CD4-positive, alpha-beta T cell treated with Interleukin-15 for 4 hours (primary cell): ENCODE measurements around the gene DNAJB2.
A peak's percentile ranks its signal among the peaks of the same experiment; 100 is the strongest.
"Not testable (repeated sequence)": the region's sequence is repeated elsewhere in the genome, so short reads cannot be mapped to it uniquely, and the experiment has no call there.

Source experiments
- DNase-seq: peaks from one replicate; pipeline ENCODE4 v3.0.0-alpha.2; 2020; ENCODE audit warnings: low spot score

Gene DNAJB2

DNA sequence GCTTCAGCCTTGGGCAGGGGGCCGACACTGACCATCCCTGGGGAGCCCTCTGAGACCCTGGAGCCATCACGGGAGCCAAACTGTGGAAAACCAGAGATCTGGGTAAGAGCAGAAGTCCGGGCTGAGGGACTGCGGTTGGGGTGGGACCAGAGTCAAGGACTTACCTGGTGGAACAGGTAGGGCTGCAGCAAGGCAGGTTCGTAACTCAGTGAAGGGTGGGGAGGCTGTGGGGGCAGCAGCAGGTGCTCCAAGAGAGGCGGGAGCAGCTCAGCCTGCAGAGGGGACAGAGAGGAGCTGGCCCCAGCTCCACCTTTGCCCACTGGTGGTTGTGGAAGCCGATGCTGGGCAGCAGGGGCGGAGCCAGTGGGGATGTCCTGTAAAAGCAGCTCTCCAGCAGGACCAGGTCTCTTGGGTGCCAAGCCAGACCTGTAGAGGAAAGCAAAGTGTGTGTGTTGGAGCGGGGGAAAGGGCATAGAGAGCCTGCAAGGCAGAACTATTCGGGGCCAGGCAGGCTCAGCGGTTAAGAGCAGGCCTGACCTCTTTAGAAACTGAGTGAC lies 23.3 kb downstream of the DNAJB2 start:
- DNase-seq, result no peak

DNA sequence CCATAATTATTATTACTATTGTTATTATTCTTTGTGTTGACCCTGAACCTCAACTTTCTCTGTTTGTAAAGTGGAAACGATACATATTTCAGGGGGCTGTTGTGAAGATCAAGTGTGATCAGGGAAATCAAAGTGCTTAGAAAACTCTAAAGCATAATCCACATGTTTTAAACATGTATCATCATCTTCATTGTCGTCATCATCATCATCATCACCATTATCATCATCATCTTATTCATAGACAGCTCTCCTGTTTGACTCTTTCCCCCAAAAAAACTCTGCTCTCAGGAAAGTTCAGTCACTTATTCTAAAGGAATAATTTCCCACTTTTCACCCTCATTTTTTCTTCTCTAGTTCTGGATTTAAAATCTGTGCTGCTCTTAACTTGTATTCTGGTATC lies 25.1 kb downstream of the DNAJB2 start:
- no peak for DNase-seq

DNA sequence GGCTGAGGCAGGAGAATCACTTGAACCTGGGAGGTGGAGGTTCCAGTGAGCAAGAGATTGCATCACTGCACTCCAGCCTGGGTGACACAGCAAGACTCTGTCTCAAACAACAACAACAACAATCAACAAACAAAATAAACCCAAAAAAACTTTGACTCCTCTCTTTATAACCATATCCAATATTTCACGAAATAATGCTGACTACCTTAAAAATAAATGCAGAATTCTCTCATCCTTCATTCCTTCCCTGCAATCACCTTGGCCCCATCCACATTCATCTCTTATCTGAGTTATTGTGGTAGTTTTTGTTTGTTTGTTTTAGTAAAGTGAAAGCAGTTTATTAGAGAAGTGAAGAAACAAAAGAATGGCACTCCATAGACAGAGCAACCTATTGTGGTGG lies 26.9 kb downstream of the DNAJB2 start:
- DNase-seq, result no peak

DNA sequence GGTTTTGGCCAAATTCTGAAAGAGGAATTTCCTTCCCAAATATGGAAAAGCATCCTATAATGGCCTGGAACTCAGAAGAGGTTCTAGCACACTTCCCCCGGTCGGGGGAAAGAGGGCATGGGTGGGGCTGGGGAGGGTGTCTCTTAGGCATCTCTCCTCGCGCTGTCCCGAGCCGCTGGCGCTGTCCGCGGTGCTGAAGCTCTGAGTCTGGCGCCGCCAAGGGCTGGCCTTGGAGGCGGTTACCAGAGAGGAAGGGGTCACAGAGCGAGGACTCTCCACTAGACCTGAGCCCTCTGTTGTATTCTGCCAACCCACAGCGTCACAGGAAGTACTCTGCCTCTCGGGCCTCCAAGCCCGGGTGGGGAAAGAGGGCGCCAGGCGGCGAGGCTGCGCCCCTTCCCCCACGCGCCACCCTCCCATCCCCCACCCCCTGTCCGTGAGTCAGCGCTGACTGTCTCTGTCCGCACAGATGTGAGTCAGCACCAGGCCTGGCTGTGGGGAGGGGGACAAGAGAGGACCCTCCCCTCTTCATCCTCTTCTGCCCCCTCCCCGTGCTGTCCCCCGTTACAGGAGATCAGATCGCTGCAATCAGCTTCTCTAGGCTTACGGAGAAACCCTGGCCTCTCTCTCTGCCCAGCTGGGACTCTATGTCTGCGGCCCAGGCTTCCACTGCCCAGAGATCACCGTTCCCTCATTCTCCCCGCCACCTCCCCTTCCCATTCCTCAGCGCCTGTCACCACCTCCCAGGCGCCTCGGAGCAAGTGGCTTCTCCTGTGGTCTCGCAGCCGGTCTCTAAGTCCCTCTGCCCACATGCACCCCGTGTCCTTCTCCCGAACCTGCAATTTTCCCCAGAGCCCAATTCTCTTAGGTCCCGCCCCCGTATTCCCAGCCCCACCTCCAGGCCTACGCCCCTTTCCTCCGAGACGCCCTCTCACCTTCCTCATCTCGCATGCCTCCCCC lies 29.3 kb downstream of the DNAJB2 start:
- peak; percentile 52 for DNase-seq

DNA sequence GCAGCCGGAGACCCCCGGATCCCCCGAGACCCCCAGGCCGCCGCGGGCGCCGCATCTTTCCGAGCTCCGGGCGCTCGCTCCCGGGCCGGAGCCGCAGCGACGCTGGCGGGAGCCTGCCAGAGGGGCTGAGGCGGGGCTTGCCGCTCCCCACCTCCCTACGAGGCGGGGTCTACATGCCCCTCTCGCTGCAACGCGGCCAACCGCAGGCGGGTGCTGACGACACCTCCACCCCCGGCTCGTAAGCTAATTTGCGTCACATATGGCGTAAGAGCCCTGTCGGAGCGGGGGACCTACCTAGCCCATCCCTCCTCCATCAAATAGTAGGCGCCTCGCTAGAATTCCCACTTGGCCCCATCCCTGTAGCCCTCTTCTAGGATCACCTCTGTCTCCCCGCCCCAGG lies 30.1 kb downstream of the DNAJB2 start, which contains the start of gene PTPRN:
Gene PTPRN, minus strand, starts transcription at position 124 of the 400 bp plus-strand sequence. Its CDS starts 69 bp downstream, at position 55.
- no peak for DNase-seq

DNA sequence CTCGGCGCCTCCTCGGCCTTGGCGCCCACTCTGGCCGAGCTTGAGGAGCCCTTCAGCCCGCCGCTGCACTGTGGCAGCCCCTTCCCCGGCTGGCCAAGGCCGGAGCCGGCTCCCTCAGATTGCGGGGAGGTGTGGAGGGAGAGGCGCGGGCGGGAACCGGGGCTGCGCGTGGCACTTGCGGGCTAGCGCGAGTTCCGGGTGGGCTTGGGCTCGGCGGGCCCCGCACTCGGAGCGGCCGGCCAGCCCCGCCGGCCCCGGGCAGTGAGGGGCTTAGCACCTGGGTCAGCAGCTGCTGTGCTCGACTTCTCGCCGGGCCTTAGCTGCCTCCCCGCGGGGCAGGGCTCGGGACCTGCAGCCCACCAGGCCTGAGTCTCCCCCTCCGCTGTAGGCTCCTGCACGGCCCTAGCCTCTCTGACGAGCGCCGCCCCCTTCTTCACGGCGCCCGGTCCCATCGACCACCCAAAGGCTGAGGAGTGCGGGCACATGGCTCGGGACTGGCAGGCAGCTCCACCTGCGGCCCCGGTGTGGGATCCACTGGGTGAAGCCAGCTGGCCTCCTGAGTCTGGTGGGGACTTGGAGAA lies 33.6 kb downstream of the DNAJB2 start:
- DNase-seq, result not testable (repeated sequence)

DNA sequence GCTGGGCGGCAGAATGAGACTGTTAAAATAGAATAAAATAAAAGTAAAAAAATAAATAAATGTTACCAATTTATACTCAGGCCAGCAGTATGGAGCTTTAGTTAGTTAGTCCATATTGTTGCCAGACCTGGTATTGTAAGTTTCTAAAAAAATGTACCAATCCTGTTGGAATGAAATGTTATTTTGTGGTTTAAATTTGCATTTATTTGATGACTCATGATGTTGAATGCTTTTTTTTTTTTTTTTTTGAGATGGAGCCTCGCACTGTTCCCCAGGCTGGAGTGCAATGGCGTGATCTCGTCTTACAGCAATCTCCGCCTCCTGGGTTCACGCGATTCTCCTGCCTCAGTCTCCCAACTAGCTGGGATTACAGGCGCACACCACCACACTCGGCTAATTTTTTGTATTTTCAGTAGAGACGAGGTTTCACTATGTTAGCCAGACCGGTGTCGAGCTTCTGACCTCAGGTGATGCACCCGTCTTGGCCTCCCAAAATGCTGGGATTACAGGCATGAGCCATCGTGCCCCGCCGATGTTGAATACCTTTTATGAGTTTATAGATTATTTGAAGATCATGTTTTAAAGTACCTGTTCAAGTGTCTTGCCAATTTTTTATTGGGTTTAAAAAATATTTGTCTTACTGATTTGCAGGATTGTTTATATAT lies 35.8 kb downstream of the DNAJB2 start:
- DNase-seq, result no peak

DNA sequence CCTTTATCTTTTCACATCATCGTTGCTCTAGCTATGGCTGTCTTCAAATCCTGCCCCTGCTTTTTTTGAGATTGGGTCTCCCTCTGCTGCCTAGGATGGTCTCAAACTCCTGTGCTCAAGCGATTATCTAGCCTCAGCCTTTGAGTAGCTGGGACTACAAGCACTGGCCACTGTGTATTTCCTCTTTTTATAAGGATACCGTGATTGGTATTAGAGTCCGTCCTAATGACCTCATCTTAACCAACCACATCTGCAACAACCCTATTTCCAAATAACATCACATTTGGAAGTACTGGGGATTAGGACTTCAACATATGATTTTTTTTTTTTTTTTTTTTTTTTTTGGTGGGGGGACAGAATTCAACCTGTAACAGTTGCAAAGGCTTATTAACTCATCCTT lies 44.3 kb downstream of the DNAJB2 start:
- no peak for DNase-seq

DNA sequence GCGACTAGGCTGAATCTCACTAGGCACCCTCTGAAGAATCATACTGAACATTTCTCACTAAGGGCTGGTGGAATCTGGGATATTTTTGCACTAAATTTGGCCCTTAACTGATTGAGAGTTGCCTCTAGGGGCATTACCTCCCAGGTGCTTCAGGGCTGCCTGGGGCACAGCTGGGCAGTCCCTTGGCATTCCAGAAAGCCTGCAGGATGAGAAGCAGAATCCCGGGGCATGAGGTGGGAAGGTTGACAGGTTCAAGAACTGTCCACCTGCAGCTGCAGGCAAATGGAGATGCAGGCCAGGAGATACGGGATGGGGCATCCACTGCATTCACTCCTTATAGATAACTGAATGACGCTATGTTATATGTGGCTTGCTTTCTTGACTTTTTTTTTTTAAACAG lies 46.0 kb downstream of the DNAJB2 start:
- DNase-seq, result no peak

DNA sequence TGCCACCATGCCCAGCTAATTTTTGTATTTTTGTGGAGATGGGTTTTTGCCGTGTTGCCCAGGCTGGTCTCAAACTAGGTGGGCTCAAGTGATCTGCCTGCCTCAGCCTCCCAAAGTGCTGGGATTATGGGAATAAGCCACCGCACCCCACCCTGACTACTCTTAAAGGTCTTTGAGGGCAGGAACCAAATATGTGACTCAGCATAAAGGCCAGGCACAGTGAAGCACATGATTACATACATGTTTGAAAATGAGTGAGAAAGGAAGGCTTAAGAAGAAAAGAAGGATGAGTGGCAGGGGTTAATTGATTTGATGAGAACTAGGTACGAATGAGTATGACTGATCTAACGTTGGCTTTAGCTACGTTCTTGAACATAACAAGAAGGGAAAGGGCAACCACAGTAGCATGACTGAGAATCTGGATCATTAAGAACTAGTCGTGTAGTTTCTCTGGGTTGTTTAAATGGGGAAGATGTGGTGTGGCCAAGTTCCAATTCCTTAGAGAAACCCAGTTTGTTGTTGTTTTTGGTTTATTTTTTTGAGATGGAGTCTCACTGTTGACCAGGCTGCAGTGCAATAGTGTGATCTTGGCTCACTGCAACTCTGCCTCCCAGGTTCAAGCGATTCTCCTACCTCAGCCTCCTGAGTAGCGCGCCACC lies 46.6 kb downstream of the DNAJB2 start:
- no peak for DNase-seq

DNA sequence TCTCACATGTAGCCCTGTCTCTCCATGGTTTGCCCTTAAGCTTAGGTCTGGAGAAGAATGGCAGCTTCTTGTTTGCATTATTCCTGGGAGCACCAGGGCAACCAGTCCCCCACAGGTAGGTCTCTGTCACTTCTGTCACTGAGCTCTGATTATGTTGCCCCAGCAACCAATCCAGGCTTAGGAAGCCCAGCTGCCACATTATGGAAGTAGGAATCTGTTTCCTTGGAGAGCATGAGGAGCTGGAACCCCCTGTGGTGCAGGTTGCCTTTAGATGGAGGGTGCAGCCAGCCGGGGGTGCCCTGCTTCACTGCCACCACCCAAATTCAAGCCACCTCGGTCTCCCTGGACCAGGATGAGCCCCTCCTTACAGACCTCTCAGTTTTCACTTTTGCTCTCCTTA lies 48.6 kb downstream of the DNAJB2 start:
- DNase-seq, result no peak

DNA sequence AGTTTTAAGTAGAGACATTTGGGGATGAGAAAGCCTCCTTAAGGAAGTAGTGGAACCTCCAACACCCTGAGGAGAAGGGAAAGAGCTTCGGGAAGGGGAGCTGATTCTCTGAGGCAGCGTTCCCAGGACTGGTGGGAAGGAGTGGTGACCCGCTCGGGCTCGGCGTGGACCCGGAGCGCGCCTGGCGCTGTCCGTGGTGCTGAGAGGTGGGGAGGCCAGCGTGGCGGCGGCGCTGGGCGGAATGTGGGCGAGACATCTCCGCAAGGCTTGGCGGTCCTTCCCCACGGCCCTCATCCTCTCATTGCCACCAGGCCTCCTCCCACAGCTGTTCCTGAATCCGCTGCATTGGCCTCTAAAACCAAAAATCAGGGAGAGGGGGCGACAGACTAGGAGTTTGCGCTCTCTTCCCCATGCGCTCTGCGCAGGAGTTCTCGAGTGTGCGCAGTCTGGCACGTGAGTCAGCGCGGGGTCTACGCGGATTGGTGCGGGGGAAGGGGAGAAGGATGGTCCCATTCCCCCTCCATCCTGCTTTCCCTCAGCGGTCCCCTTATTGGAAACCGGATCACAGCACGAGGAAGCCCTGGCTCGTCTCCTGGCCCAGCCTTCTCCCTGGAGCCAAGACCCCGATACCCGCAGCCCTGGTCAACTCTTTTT lies 52.5 kb downstream of the DNAJB2 start:
- no peak for DNase-seq

DNA sequence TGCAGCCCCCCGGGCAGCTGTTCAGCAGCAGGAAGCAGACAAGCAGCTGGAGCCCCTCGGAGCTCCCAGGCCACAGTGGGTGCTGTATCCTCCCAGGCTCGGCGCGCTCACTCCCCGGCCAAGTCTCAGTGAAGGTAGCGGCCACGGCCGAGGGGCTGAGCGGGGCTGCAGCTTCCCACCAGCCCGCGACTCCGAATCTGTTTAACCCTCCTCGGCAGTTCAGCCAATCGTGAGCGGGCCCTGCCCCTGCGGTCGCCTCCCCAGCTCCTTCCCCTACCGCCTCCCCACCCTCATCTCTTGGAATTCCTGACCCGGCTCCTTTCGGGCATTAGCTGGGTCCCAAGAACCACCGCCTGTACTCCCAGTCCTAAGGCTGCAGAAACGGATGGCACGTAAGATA lies 53.4 kb downstream of the DNAJB2 start, which contains the start of gene RESP18:
Gene RESP18, minus strand, starts transcription at position 203 of the 400 bp plus-strand sequence.
- no peak for DNase-seq

DNA sequence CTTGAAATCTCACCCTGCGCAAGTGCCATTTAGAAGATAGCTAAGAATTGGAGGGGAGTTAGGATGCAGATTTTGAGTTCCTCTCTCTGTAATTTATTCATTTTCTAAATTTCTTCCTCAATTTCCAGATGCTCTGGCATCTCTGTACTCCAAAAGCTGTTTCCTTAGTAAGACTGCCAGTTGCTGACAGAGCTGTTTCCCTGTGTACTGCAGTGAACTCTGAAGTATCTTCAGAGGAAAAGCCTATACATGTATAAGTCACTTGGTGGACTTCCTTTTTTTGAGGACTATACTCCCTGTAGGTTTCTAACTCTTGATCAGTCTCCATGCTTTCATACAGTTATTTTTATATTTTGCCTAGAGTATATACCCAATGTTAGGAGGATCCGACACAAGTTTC lies 54.9 kb downstream of the DNAJB2 start:
- no peak for DNase-seq

DNA sequence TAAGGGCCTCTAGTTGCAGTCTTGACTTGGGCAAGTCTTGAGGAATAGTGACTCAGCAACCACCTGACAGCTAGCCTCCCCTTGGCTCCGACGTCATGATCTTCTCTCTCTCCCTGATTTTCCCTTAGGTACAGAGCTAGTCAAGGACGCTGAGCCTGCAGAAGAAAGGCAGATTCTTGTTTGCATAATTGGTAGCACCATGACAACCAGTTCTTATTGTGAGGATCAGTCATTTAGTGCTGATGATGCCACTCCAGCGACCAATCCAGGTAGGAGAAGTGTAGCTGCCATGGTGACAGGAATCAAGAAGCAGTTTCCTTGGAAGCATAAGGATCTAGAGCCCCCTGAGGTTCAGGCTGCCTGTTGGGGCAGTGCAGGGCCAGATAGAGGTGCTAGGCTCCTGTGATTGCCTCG lies 56.2 kb downstream of the DNAJB2 start:
- DNase-seq, result no peak
